Upper lobe of left lung (tissue), 4 donors: ENCODE results near the gene SGMS1.

Experiments
- CTCF ChIP-seq, 6 experiments: fragments of 450-650 bp in 4 of 6; fragments of 200-600 bp in 2 of 6; sonication (generic) in 2 of 6; IDR thresholded peaks; one replicate each; pipeline ENCODE4 v1.5.1; 2016 to 2019; ENCODE audit warnings: antibody characterized with exemption in 6 of 6
- POLR2A ChIP-seq, 4 donors: fragments of 450-650 bp; IDR thresholded peaks; one replicate each; pipeline ENCODE4 v1.5.1; 2016 to 2017; ENCODE audit warnings: antibody characterized with exemption in 4 of 4, mild to moderate bottlenecking in 2 of 4

- no peak for TF ChIP-seq CTCF (IDR thresholded peaks at IDR 0.05)
- TF ChIP-seq POLR2A (IDR thresholded peaks at IDR 0.05): no peak
Measured at GRCh38 chr10:50561266-50561665, 62.5 kb downstream of the SGMS1 start.
